Measurements from ENCODE around the gene GALNT14.
"Not testable (repeated sequence)": the region's sequence is repeated elsewhere in the genome, so short reads cannot be mapped to it uniquely, and the experiment has no call there.

Gene GALNT14

GRCh38 chr2:31138037-31138962 is at the start of gene GALNT14:
TSS of gene GALNT14 (minus strand) at chr2:31138440. CDS start at chr2:31138086, 354 bp downstream.
- peak in 1 of 2 donors; percentile 23 for DNase-seq (ENCODE audit: low read depth in 1 of 2, low spot score in 1 of 2)

GRCh38 chr2:31187166-31187565 is 48.9 kb upstream of the GALNT14 start:
- no peak for DNase-seq (ENCODE audit: low read depth in 1 of 2, low spot score in 1 of 2)

GRCh38 chr2:31183973-31184372 is 45.7 kb upstream of the GALNT14 start:
- not testable (repeated sequence) for DNase-seq (ENCODE audit: low read depth in 1 of 2, low spot score in 1 of 2)

- no peak for DNase-seq (ENCODE audit: low read depth in 1 of 2, low spot score in 1 of 2)
Observed at GRCh38 chr2:31176742-31177141, 38.5 kb upstream of the GALNT14 start.

GRCh38 chr2:31171142-31171541 is 32.9 kb upstream of the GALNT14 start:
- DNase-seq (ENCODE audit: low read depth in 1 of 2, low spot score in 1 of 2): no peak

GRCh38 chr2:31170071-31170698 is 31.9 kb upstream of the GALNT14 start:
- peak; percentile 10 to 33 for DNase-seq (ENCODE audit: low read depth in 1 of 2, low spot score in 1 of 2)

GRCh38 chr2:31168291-31168690 is 30.1 kb upstream of the GALNT14 start:
- no peak for DNase-seq (ENCODE audit: low read depth in 1 of 2, low spot score in 1 of 2)

GRCh38 chr2:31166925-31167324 is 28.7 kb upstream of the GALNT14 start:
- DNase-seq (ENCODE audit: low read depth in 1 of 2, low spot score in 1 of 2): no peak

- DNase-seq (ENCODE audit: low read depth in 1 of 2, low spot score in 1 of 2): no peak
Observed at GRCh38 chr2:31163011-31163539, 24.8 kb upstream of the GALNT14 start.

- DNase-seq (ENCODE audit: low read depth in 1 of 2, low spot score in 1 of 2): no peak
Observed at GRCh38 chr2:31161637-31162036, 23.4 kb upstream of the GALNT14 start.

- no peak for DNase-seq (ENCODE audit: low read depth in 1 of 2, low spot score in 1 of 2)
Observed at GRCh38 chr2:31151501-31151900, 13.3 kb upstream of the GALNT14 start.

- DNase-seq (ENCODE audit: low read depth in 1 of 2, low spot score in 1 of 2): no peak
Observed at GRCh38 chr2:31150120-31150670, 12.0 kb upstream of the GALNT14 start.

- no peak for DNase-seq (ENCODE audit: low read depth in 1 of 2, low spot score in 1 of 2)
Observed at GRCh38 chr2:31148514-31148913, 10.3 kb upstream of the GALNT14 start.

GRCh38 chr2:31147645-31148044 is 9.4 kb upstream of the GALNT14 start:
- no peak for DNase-seq (ENCODE audit: low read depth in 1 of 2, low spot score in 1 of 2)

GRCh38 chr2:31142110-31142509 is 3.9 kb upstream of the GALNT14 start:
- DNase-seq (ENCODE audit: low read depth in 1 of 2, low spot score in 1 of 2): no peak

GRCh38 chr2:31141443-31142085 is 3.3 kb upstream of the GALNT14 start:
- no peak for DNase-seq (ENCODE audit: low read depth in 1 of 2, low spot score in 1 of 2)

- no peak for DNase-seq (ENCODE audit: low read depth in 1 of 2, low spot score in 1 of 2)
Observed at GRCh38 chr2:31140151-31140550, 1.9 kb upstream of the GALNT14 start.

- DNase-seq (ENCODE audit: low read depth in 1 of 2, low spot score in 1 of 2): no peak
Observed at GRCh38 chr2:31139671-31140070, 1.4 kb upstream of the GALNT14 start.

- no peak for DNase-seq (ENCODE audit: low read depth in 1 of 2, low spot score in 1 of 2)
Observed at GRCh38 chr2:31137211-31138036, 816 bp downstream of the GALNT14 start.

GRCh38 chr2:31136732-31137131 is 1.5 kb downstream of the GALNT14 start:
- DNase-seq (ENCODE audit: low read depth in 1 of 2, low spot score in 1 of 2): no peak

Data from activated CD4-positive, alpha-beta T cell treated with anti-CD3 and anti-CD28 coated beads, Interleukin-2, amount 50 U/mL, for 24 hours (primary cell).